K562 (cell line): Measurements from ENCODE around the gene TRAPPC13. TPM values are rescaled to one million over a fixed set of nuclear protein-coding genes. Genes with fewer than 3 reads are reported as not detected.
A peak's percentile ranks its signal among the peaks of the same experiment; 100 is the strongest.

Experiments
- ATAC-seq: fragments of 200-7000 bp; cut with Tn5 transposase; 3 replicates; pipeline ENCODE4 v1.9.1; 2020; ENCODE audit warnings: moderate library complexity
- BruUV-seq: library from RNA; stranded (reverse); fragments of 400-500 nt; replicated peaks from 2 replicates; lab custom pipeline; 2021; lab: Mats Ljungman, UMichigan
- CTCF ChIA-PET: fragments of 300-600 bp; formaldehyde crosslinking; extraction: SDS; loops from one replicate; lab custom pipeline; 2021; ENCODE audit warnings: low intra/inter-chr PET ratio; lab: Yijun Ruan, JAX
- POLR2A ChIA-PET: fragments of 300-600, 350-650 bp; sonication (Branson Sonifier 250); formaldehyde crosslinking; extraction: SDS; loops from one replicate; lab custom pipeline; 2021; ENCODE audit warnings: antibody characterized with exemption, inconsistent platforms; lab: Yijun Ruan, JAX
- DNase-seq, 4 experiments: peaks; one replicate each; pipeline versions ENCODE4 v3.0.0 to v3.0.0-alpha.2; 2011 to 2018; ENCODE audit warnings: low spot score in 3 of 4, mixed read lengths in 3 of 4; ENCODE audit errors: extremely low read depth in 1 of 4
- FAIRE-seq: peaks from 2 replicates; lab custom pipeline; 2011; peaks lifted over from hg19 to GRCh38; lab: Jason Lieb, UNC
- H2AFZ ChIP-seq: 2 replicates; pipeline ENCODE4 v1.6.0; 2011; ENCODE audit warnings: low read depth, low read length, control low read depth, inconsistent platforms
- H3K27ac ChIP-seq: fragments of 200-600 bp; 3 replicates; pipeline ENCODE4 v1.8.0; 2011; ENCODE audit warnings: low read depth, mild to moderate bottlenecking, control low read depth, inconsistent platforms, low read length, moderate library complexity, mixed read lengths; ENCODE audit errors: extremely low read depth
- H3K27me3 ChIP-seq, 2 experiments: fragments of 300-600 bp in 1 of 2; 2 replicates in 1 of 2; 3 replicates in 1 of 2; pipeline versions ENCODE4 v1.6.0 to v1.8.0; 2011; ENCODE audit warnings: inconsistent platforms in 2 of 2, low read length in 2 of 2, mild to moderate bottlenecking in 1 of 2, mixed read lengths in 1 of 2, moderate library complexity in 1 of 2; ENCODE audit not compliant: control insufficient read depth in 2 of 2, insufficient read depth in 2 of 2
- H3K36me3 ChIP-seq: fragments of 300-600 bp; 3 replicates; pipeline ENCODE4 v1.8.0; 2011; ENCODE audit warnings: mild to moderate bottlenecking, low read length, inconsistent platforms; ENCODE audit not compliant: control insufficient read depth, insufficient read depth
- H3K4me1 ChIP-seq, 2 experiments: fragments of 200-600 bp in 1 of 2; replicated peaks in 1 of 2; 2 replicates in 1 of 2; 3 replicates in 1 of 2; pipeline versions ENCODE4 v1.5.1 to v1.8.0; 2011; ENCODE audit warnings: inconsistent platforms in 2 of 2, low read length in 2 of 2, mild to moderate bottlenecking in 1 of 2, mixed read lengths in 1 of 2, moderate library complexity in 1 of 2; ENCODE audit not compliant: control insufficient read depth in 2 of 2, insufficient read depth in 2 of 2
- H3K4me2 ChIP-seq: 2 replicates; pipeline ENCODE4 v1.6.1; 2011; ENCODE audit warnings: low read length, control low read depth, inconsistent platforms, mixed read lengths; ENCODE audit not compliant: insufficient read depth
- H3K4me3 ChIP-seq: fragments of 200-600 bp; sonication (generic), shearing (Covaris generic); 2 replicates; pipeline ENCODE4 v1.5.1; 2016; ENCODE audit warnings: control low read depth, inconsistent platforms
- H3K79me2 ChIP-seq: fragments of 200-600 bp; 3 replicates; pipeline ENCODE4 v1.8.0; 2011; ENCODE audit warnings: low read length, inconsistent platforms; ENCODE audit not compliant: control insufficient read depth, insufficient read depth
- H3K9ac ChIP-seq, 2 experiments: 2 replicates each; pipeline versions ENCODE4 v1.6.0 to v1.6.1; 2011; ENCODE audit warnings: low read depth in 2 of 2, low read length in 2 of 2, control low read depth in 1 of 2, inconsistent platforms in 1 of 2, mild to moderate bottlenecking in 1 of 2, mixed read lengths in 1 of 2; ENCODE audit not compliant: insufficient read depth in 1 of 2
- H3K9me1 ChIP-seq: one replicate; pipeline ENCODE4 v1.6.0; 2011; ENCODE audit warnings: inconsistent platforms, mild to moderate bottlenecking, low read length, moderate library complexity; ENCODE audit not compliant: control insufficient read depth, insufficient read depth
- H3K9me3 ChIP-seq: replicated peaks from 2 replicates; pipeline ENCODE4 v1.5.1; 2011; ENCODE audit warnings: low read depth, low read length, inconsistent platforms; ENCODE audit not compliant: control insufficient read depth, insufficient read depth
- H4K20me1 ChIP-seq: replicated peaks from 2 replicates; pipeline ENCODE4 v1.6.1; 2011; ENCODE audit warnings: low read length, inconsistent platforms, mixed read lengths; ENCODE audit not compliant: control insufficient read depth, insufficient read depth
- ADNP ChIP-seq: fragments of 200-800 bp; sonication (Bioruptor generic); IDR thresholded peaks from 2 replicates; pipeline ENCODE4 v1.6.1; 2016; ENCODE audit warnings: missing genetic modification characterization, missing compliant biosample characterization
- ATF3 ChIP-seq, 2 experiments: fragments of 450-650 bp in 1 of 2; sonication (generic) in 1 of 2; formaldehyde crosslinking in 1 of 2; IDR thresholded peaks in 1 of 2; conservative IDR thresholded peaks in 1 of 2; 2 replicates each; pipeline versions ENCODE4 v1.6.1 to v1.8.1; 2016 to 2023; ENCODE audit warnings: mild to moderate bottlenecking in 2 of 2, moderate library complexity in 2 of 2, inconsistent platforms in 1 of 2, missing genetic modification reagents in 1 of 2
- DEAF1 ChIP-seq: fragments of 450-650 bp; formaldehyde crosslinking; IDR thresholded peaks from 2 replicates; pipeline ENCODE4 v1.4.0; 2020; ENCODE audit warnings: mild to moderate bottlenecking, moderate library complexity
- HBP1 ChIP-seq: fragments of 450-650 bp; formaldehyde crosslinking; IDR thresholded peaks from 2 replicates; pipeline ENCODE4 v1.4.0; 2022; ENCODE audit warnings: missing genetic modification characterization
- KAT8 ChIP-seq: fragments of 450-650 bp; IDR thresholded peaks from 2 replicates; pipeline ENCODE4 v1.6.1; 2016; ENCODE audit warnings: low read depth, mild to moderate bottlenecking
- RCOR1 ChIP-seq, 2 experiments: IDR thresholded peaks; 2 replicates each; pipeline ENCODE4 v1.6.1; 2012; ENCODE audit warnings: low read depth in 2 of 2, low read length in 2 of 2, borderline replicate concordance in 1 of 2, improper control_type of control experiment in 1 of 2
- TEAD4 ChIP-seq, 2 experiments: sonication (generic) in 1 of 2; formaldehyde crosslinking in 1 of 2; IDR thresholded peaks; 2 replicates each; pipeline versions ENCODE4 v1.6.1 to v1.8.0; 2012 to 2022; ENCODE audit warnings: borderline replicate concordance in 1 of 2, inconsistent platforms in 1 of 2, low read length in 1 of 2, mild to moderate bottlenecking in 1 of 2, missing genetic modification reagents in 1 of 2
- YY1 ChIP-seq, 3 experiments: IDR thresholded peaks; 2 replicates each; pipeline ENCODE4 v1.6.1; 2011; ENCODE audit warnings: low read length in 2 of 3, mild to moderate bottlenecking in 2 of 3, moderate library complexity in 2 of 3, borderline replicate concordance in 1 of 3, control low read depth in 1 of 3, low read depth in 1 of 3; ENCODE audit not compliant: insufficient read depth in 3 of 3, insufficient replicate concordance in 2 of 3, control insufficient read depth in 1 of 3, insufficient read length in 1 of 3; ENCODE audit errors: extremely low read depth in 1 of 3
- ZBTB17 ChIP-seq: fragments of 450-650 bp; formaldehyde crosslinking; IDR thresholded peaks from 2 replicates; pipeline ENCODE4 v1.4.0; 2020; ENCODE audit warnings: mild to moderate bottlenecking
- ZNF41 ChIP-seq: fragments of 250-450 bp; sonication (Bioruptor Pico); conservative IDR thresholded peaks from 2 replicates; pipeline ENCODE4 v1.4.0; 2020; ENCODE audit warnings: mild to moderate bottlenecking
- WGBS: fragments of 100-300 bp; shearing (Covaris generic); methylation state at CpG from one replicate; pipeline ENCODE4 v1.1.6; 2016; ENCODE audit warnings: low coverage, mixed read lengths; ENCODE audit not compliant: insufficient coverage; ENCODE audit errors: missing lambda C conversion rate; 5-methylcytosine and 5-hydroxymethylcytosine counted together
- in situ Hi-C: fragments of 300-500 bp; cut with MboI; formaldehyde crosslinking; loops from 4 replicates; pipeline ENCODE4 v1.15.0; 2018; ENCODE audit warnings: inconsistent platforms, mixed read lengths
- intact Hi-C: fragments of 100-400 bp; cut with micrococcal nuclease; formaldehyde crosslinking; loops from 2 replicates; pipeline ENCODE4 v1.14.2; 2022
- polyA plus RNA-seq, 8 experiments: library from polyadenylated mRNA; depleted of rRNA in 4 of 8; stranded (reverse) in 5 of 8; unstranded in 3 of 8; fragments of >200 nt; fragmentation: Nextera tagmentation in 2 of 8; fragmentation: Illumina TruSeq in 1 of 8; extraction: Ambion mirVana in 2 of 8; extraction: Trizol in 1 of 8; gene quantifications; 2 replicates each; pipeline versions ENCODE4 v1.2.1 to v1.2.3, GENCODE V29; 2011 to 2014; ENCODE audit warnings: inconsistent platforms in 1 of 8, missing spikeins in 1 of 8
- total RNA-seq, 7 experiments: library from RNA; depleted of rRNA in 6 of 7; stranded (reverse); fragments of >200 nt in 6 of 7; fragmentation: Illumina TruSeq in 2 of 7; extraction: Trizol in 2 of 7; gene quantifications; 2 replicates each; pipeline versions ENCODE4 v1.2.1 to v1.2.3, GENCODE V29; 2011 to 2021; ENCODE audit warnings: low replicate concordance in 1 of 7

The TRAPPC13 gene
- total and polyA plus RNA-seq, 9 of the 15 experiments (the other 6 are each of a cell fraction or from before 2014, with no cell fraction given): 16.2 to 43.8 (median 24.0) TPM

GRCh38 chr5:65625743-65626142 is 916 bp downstream of the TRAPPC13 start:
- TF ChIP-seq ATF3 (IDR thresholded peaks at IDR 0.05) (peak; percentile 34; the same call in 1 of the 2 replicates), ATF3 (CRISPR knock-in tag; conservative IDR thresholded peaks at IDR 0.05) (no peak), ADNP (no peak), RCOR1 (IDR thresholded peaks at IDR 0.05; ENCODE audit: borderline replicate concordance in 1 of 2, low read depth in 2 of 2, low read length in 2 of 2) (no peak), YY1 (IDR thresholded peaks at IDR 0.05; ENCODE audit: borderline replicate concordance in 1 of 3, control insufficient read depth in 1 of 3, extremely low read depth in 1 of 3, insufficient read depth in 3 of 3, insufficient read length in 1 of 3, insufficient replicate concordance in 2 of 3, low read depth in 1 of 3, low read length in 2 of 3) (peak in 2 of 3 experiments; percentile 37 to 83), KAT8 (0 out of 2 replicates have a peak, but pooled peaks have one; percentile 64), DEAF1 (CRISPR knock-in tag) (0 out of 2 replicates have a peak, but pooled peaks have one; percentile 8), ZNF41 (CRISPR knock-in tag) (no peak), HBP1 (no peak), ZBTB17 (CRISPR knock-in tag) (no peak), TEAD4 (IDR thresholded peaks at IDR 0.05; ENCODE audit: low read length) (peak; percentile 45; the same call in 1 of the 2 replicates), TEAD4 (CRISPR knock-in tag; IDR thresholded peaks at IDR 0.05; ENCODE audit: borderline replicate concordance) (no peak)
- 4% methylated on average over 6 of the region's 6 CpGs for WGBS
- H3K36me3 ChIP-seq: peaks cover 20% of the 10 kb centered on the region
- CTCF ChIA-PET: no interaction called here
- peak overlapping the region; percentile 59 for H3K4me3 ChIP-seq
- POLR2A ChIA-PET: interaction anchor here (0.6 to 1.5 kb wide), 3 partner anchors 17 to 95 kb away, joined by 3 to 5 read pairs (median 4); no protein-coding TSS in a partner anchor
- H3K9me3 ChIP-seq: no peaks in the 10 kb centered on the region
- peak overlapping the region; percentile 84 for H3K27ac ChIP-seq
- no peaks in the 10 kb centered on the region for H3K9me1 ChIP-seq
- peak overlapping the region in 1 of 2 experiments; percentile 91; a peak in 3 of 4 replicates for H3K9ac ChIP-seq
- H2AFZ ChIP-seq: peak overlapping the region; percentile 100
- intact Hi-C loops (loop anchor here (2.0 to 10.0 kb wide), 2 partner anchors 99 to 299 kb away; partner anchors contain the start of gene ERBIN), in situ Hi-C loops (no loop called here)
- no peaks in the 10 kb centered on the region; the same call in 1 of the 2 replicates for H4K20me1 ChIP-seq
- H3K4me2 ChIP-seq: peak overlapping the region; percentile 95
- DNase-seq (peak; percentile 8 to 31 (median 10)), FAIRE-seq (no peak), ATAC-seq (no peak)
- H3K27me3 ChIP-seq: no peaks in the 10 kb centered on the region
- peaks cover 6 to 14% of the 10 kb centered on the region in 2 experiments for H3K4me1 ChIP-seq
- BruUV-seq: no TSS peak
- H3K79me2 ChIP-seq: peaks cover 81% of the 10 kb centered on the region
